ENCODE data around the gene MAP1LC3A. TPM values are rescaled to one million over a fixed set of nuclear protein-coding genes. Genes with fewer than 3 reads are reported as not detected.

The MAP1LC3A gene
- total RNA-seq, 1 experiment from 2014 or later, result 0.13 TPM

Other genes with a start within 250 kb of the MAP1LC3A start
- 26.2 and 47.8 TPM in 2 replicates for gene ITCH, start 195.4 kb upstream of the MAP1LC3A start, total RNA-seq (2014; rRNA removed; shearing (Covaris generic); ENCODE audit: low replicate concordance)
- gene DYNLRB1, start 42.3 kb upstream of the MAP1LC3A start, total RNA-seq (2014; rRNA removed; shearing (Covaris generic); ENCODE audit: low replicate concordance), result 96.3 and 137 TPM in 2 replicates
- 19.4 and 28.2 TPM in 2 replicates for gene PIGU, start 118.4 kb downstream of the MAP1LC3A start, total RNA-seq (2014; rRNA removed; shearing (Covaris generic); ENCODE audit: low replicate concordance)
- 0.20 TPM in 1 of 2 replicates, not detected in the other for gene TP53INP2, start 145.6 kb downstream of the MAP1LC3A start, total RNA-seq (2014; rRNA removed; shearing (Covaris generic); ENCODE audit: low replicate concordance)